HG03442 (cell line): ENCODE measurements around the gene PTPRN2.

ENCODE experiments used
- ATAC-seq: cut with Tn5 transposase; IDR thresholded peaks from one replicate; pipeline ENCODE4 v1.9.1; 2021; ENCODE audit warnings: mild to moderate bottlenecking, moderate library complexity; ENCODE audit not compliant: unreplicated experiment

Gene PTPRN2

GRCh38 chr7:158133515-158134271 is 453.9 kb downstream of the PTPRN2 start:
- ATAC-seq: no peak

- no peak for ATAC-seq
Measured at GRCh38 chr7:158133057-158133456, 454.6 kb downstream of the PTPRN2 start.

DNA sequence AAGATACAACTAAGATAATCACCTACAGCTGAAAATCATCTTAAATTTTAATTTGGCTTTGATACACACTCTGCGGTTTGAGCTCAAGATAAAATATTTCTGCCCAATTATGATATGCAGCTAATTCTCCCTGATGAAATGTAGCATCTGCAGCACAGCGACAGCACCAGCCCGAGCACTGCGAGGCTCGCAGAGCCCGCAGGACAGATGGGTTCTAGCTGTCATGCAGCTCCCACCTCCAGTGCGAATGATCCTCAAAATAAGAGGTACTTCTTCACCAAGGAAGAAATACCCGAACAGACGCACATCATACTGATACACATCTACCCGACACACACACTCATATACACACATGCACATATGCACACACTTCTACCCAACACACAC is 457.6 kb downstream of the PTPRN2 start:
- no peak for ATAC-seq

DNA sequence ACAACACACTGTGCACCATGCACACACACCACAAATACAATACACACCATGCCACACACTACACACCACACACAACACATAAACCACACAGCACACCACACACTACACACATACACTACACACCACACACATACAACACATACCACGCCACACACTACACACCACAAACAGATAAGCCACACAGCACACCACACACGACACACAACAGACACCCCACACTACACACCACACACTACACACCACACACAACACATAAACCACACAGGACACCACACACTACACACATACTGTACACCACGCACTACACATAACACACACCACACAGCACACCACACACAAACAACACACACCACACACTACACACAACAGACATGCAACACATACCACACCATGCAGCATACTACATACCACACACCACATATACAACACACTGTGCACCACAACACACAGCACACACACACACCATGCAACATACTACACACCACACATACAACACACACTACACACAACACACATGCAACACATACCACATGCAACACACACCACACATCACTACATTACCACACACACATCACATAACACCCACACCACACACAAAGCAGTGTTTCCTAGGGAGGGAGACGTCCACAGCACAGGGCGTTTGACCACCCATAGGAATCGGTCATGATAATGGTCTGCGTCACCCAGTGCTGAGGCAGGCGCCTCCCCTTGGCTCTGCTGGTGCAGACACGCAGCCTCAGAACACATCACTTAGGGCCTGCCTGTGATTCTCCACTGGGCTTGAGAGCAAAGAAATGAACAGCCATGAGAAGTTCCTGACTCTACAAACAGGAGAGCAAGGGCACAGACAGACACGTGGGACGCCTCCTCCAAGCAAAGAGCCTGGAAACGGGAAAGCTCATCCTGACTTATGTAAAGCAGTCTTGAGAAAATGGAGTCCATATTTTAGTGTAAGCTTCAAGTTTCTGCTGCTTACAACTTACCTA is 458.3 kb downstream of the PTPRN2 start:
- no peak for ATAC-seq

DNA sequence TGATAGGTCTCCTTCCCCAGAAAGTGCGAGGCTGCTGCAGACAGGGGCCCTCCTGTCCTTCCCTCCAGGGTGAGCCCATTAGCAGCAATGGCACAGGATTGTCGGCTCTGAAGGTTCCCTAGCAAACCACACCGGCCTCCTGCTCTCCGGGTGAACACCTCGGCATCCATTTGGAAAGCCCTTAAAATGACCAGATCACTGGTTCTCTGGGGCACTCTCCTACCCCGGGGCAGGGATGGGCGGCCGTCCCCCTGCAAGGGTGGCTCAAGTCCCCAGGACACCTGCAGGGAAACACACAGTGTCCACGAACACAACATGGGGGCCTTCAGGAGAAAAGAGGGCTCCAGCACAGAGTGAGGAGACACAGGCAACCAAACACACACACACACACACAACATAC is 459.1 kb downstream of the PTPRN2 start:
- no peak for ATAC-seq

DNA sequence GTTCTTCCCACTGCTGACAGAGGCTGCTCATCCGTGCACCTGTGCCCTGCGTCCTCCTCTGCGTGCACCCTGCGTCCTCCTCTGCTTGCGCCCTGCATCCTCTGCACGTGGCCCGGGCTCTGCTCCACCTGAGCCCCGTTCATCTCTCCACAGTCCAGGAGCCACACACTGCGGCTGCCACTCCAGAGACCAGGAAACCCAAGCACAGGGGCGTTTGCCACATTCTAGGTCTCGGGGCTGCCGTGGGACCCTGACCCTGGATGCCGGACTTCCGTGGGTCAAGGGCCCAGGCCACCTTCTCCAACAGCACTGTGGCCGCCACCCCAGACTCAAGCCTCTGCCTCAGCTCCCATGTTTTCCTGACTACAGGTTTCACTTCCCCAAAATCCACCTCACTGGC is 460.4 kb downstream of the PTPRN2 start:
- no peak for ATAC-seq

- ATAC-seq: no peak
Measured at GRCh38 chr7:158126661-158127060, 461.0 kb downstream of the PTPRN2 start.

DNA sequence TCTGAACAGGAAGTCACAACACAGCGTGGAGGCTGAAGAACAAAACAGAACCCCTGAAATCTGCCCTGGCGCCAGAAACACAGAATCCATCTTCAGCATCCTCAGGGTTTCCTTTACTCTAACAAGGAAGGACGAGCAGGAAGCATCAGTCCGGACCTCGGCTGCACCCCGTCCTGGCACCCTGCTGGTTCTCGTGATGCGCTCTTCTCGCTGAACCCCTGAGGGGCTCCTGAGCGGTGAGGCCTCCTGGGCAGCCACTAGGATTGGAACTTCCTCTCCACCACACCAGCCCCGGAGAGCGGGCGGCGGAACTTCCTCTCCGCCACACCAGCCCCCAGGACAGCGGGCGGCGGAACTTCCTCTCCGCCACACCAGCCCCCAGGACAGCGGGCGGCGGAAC is 461.9 kb downstream of the PTPRN2 start:
- ATAC-seq: no peak

DNA sequence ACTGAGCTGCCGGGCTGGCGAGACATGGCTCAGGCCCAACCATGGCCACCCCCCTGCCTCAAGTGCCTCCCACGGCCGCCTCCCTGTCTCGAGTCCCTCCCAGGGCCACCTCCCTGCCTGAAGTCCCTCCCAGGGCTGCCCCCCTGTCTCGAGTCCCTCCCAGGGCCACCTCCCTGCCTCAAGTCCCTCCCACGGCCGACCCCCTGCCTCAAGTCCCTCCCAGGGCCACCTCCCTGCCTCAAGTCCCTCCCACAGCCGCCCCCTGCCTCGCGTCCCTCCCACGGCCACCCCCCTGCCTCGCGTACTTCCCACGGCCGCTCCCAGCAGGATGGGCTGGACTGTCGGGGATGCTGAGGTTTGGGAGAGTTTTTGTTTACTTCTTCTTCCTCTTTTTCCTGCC is 462.5 kb downstream of the PTPRN2 start:
- ATAC-seq: no peak

- no peak for ATAC-seq
Measured at GRCh38 chr7:158124671-158125079, 462.9 kb downstream of the PTPRN2 start.

DNA sequence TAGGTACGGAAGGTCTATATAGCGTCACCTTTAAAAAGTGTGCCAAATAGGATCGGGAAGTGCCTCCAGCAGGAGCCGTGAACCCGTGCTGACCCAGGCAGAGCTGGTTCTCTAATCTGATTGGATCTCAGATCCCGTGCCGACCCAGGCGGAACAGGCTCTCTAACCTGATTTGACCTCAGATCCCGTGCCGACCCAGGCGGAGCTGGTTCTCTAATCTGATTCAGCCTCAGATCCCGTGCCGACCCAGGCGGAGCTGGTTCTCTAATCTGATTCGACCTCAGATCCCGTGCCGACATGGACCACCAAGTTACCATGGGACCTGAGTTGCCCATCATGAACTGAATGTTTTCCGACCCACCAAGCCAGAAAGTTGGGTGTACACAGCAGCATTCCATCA is 463.9 kb downstream of the PTPRN2 start:
- no peak for ATAC-seq

- no peak for ATAC-seq
Measured at GRCh38 chr7:158123214-158123613, 464.4 kb downstream of the PTPRN2 start.

DNA sequence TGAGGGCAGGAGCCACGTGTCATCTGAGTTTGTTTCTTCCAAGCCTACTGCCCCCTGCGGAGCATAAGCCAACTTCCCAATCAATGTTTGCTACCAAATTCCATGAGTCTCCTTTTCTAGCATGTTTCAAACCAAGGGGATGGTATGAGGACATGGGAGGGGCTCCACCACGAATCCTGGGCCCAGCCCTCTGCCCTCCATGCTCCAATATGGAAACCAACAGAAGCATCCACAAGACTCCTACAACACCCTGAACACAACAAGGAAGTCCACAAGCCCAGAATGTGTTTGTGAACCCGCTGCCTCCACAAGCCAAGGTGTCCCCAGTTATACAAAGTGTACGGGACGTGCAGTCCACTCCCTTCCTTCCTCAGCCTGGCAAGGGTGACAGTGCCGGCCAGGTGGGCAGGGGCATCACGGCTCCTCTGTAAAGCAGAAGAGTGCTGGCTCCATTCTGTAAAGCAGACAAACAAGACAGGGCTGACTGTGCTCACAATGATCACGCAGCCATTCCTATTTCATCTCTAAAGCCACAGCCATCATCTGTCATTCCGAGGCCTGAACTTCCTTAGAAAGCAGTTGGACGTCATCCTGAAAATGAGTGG is 466.1 kb downstream of the PTPRN2 start:
- no peak for ATAC-seq

DNA sequence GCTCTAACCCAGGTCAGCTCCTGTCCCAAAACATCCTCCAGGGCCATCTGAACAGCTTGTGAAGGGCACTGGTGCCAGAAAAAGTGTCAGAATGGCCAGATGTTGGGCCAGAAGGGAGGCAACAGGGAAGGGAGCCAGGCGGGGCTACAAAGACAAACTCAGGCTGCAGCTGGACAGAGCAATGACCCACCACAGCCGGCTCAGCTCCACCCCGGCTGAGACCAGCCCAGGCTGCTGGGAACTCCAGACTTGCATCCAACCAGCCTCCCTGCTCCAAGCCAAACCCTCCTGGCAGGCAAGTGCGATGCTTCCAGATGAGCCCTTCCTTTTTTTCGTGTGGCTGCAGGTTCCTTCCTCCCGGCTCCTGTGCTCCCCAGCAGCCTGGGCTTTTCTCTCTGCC is 466.9 kb downstream of the PTPRN2 start:
- ATAC-seq: no peak

- no peak for ATAC-seq
Measured at GRCh38 chr7:158120316-158120715, 467.3 kb downstream of the PTPRN2 start.

GRCh38 chr7:158117341-158118222 is 470.0 kb downstream of the PTPRN2 start:
- ATAC-seq: no peak

DNA sequence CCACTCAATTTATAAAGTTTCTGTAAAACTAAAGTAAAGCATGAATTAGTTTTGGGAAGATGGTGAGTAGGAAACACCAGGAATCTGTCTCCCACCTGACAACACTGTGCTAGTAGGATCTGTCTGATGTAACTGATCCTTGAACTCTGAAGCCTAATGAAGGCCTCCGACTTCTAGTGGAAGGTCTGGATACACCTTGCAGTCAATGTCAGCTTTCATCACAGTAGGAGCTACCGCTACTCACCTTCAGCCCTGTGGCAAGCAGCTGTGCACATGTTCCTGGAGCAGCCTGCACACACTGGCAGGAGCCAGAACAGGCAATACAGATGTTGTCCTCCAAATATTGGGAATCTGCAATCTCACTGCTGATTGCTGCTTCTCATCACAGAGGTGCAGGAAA is 471.4 kb downstream of the PTPRN2 start:
- no peak for ATAC-seq

- ATAC-seq: no peak
Measured at GRCh38 chr7:158114056-158114850, 473.4 kb downstream of the PTPRN2 start.

DNA sequence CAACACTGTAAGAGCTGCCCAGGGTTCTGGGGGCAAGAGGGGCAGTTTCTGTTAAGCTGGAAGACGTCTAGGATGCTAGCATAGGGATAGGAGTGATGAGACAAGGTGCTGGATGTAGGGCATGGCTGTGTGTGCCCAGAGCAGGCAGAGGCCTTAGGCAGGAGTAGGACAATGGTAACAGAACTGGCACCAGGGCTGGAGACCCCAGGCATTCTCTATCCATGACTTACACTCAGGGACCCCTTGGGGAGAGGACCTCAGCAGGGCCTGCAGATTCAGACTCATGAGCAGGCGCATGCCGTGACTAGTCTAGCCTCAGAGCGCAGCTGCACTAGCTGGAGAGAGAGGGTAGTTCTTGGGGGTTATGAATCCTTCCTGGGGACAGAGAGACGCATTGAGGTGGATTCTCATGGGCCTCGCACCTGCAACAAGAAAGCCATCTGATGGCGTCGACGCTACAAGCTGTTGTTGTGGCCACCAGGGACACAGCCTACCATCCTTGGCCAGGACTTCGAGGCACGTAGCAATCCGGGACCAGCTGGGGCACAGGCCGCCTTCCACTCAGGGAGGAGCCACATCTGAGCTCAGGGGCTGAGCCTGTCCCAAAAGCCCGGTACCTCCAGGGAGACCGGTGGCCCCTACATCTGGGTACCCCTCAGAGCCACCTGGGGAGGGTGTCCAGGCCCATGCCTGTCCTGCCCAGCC is 474.1 kb downstream of the PTPRN2 start:
- no peak for ATAC-seq
